G401.6 (cell line): ENCODE data around the gene GSTA3.
"Not testable (repeated sequence)": the region's sequence is repeated elsewhere in the genome, so short reads cannot be mapped to it uniquely, and the experiment has no call there.

Source experiments
- FAIRE-seq: peaks from 2 replicates; lab custom pipeline; 2012; peaks lifted over from hg19 to GRCh38; lab: Jason Lieb, UNC

Gene GSTA3

DNA sequence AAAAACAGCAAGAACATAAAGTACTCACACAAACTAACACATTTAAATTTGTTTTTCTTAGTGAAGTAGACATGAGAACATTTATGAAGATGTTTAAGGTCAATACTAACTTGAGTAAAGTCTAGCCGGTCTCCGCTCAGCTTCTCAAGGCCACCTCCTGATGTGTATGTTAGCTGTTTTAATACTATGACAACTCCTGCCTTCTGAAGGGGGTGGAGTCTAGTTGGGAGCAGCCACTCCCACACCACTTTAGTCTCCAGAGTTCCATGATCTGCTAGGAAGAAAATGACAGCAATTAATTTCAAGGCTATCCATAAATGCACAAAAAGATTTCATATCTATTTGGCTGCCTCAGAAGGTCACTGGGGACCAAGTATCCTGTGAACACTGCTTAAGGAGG lies at the start of gene GSTA3:
Gene GSTA3, minus strand, starts transcription at position 168 of the 400 bp plus-strand sequence. CDS start 3,864 bp downstream, outside the sequence.
- FAIRE-seq, result no peak

DNA sequence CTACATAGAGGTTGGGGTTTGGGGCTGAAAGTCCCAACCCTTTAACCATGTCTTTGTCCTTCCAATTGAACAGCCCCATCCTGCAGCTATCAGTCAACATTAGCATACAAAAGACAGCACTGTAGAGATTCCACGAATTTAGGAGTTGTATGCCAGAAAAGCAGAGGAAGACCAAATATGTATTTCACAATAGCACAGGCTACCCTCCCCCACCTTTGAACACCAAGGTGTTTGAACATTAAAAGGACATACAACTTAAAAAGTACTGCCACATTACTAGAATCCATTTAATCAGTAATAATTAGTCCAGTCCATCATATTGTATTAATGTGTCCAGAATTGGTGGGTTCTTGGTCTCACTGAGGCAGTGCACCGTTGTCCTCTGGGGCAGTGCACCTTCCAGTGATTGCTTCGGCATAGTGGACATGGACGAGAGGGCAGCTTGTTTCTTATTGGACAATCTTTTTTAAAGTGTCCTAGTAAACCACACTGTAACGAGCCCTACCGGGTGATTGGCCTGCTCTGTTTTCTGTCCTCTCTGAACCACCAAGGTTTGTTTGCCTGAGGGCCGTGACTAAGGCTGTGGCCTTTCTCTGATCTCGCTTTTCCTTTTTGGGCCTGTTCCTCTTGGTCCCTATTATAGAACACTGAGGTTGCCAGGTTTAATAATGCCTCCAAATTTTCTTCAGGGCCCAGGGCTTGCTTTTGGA lies 49.2 kb upstream of the GSTA3 start:
- FAIRE-seq, result no peak

DNA sequence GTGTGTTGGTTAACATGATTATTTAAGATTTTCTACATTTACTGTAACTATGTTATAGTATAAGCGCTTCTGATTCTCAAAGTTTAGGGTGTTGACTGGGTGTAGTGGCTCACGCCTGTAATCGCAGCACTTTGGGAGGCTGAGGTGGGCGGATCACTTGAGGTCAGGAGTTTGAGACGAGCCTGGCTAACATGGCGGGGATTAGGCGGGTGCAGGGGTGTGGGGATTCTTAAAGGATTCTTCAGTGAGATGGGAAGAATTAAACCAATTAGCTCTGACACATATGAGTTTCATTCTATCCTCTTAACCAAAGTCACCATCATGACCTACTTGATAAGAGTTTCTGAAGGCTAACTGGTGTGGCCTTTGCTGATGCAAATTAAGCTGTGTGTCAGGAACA lies 46.4 kb upstream of the GSTA3 start:
- no peak for FAIRE-seq

DNA sequence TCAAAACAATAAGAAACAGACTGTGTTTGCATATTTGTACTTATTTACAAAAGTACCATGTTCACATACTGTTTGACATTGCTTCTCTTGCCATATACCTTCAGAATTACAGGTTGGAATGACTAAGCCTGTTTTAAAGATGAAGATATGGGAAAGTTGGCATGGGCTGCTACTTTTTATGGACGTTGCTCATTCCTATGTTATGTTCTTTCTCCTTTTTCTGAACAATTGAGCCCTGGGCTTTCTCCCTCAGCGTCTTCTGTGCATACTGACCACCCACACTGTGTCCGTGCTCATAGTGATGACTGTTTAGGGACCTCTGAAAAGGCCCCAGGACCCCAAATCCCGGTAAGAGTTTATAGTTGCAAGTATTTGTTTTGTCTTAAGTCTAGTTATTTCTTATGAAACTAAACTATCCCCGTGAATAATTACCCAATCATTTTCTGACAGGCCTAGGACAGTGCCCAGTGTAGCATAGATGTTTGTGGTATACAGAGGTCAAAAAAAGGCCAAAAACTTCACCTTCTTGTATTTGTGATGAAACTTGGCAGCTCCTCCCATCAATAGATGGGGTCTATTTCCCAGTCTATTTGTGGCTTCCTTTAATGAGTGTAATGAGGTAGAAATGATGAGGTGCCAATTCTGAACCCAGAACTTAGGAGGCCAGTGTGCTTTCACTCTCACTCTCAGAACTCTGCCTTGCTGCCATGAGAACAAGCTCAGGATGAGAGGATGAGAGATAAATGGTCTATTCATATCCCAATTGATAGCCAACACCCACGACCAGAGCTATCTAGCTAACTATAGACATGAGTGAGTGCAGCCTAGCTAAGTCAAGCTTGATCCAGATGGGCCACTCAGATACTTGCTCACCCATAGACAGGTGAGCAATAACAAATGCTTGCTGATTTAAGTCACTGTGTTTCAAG lies 44.7 kb upstream of the GSTA3 start:
- no peak for FAIRE-seq

DNA sequence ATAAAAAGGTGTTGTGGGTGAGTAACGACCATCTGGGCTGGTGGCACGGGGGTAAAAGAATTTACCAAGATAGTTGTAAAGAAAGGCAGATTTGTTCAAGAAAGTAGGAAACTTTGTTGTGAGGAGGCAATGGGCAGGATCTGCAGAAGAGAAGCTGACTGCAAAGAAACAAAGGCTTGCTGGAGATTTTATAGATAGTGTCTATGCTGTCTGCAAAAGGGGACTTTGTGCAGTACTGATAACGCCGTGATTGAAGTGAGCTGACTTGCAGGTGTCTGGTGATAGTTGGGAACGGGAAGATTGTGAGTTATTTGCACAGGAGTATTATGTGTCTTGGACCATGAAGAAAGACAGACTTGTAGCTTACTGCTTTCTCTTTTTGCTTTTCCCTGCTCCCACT lies 36.8 kb upstream of the GSTA3 start:
- no peak for FAIRE-seq

DNA sequence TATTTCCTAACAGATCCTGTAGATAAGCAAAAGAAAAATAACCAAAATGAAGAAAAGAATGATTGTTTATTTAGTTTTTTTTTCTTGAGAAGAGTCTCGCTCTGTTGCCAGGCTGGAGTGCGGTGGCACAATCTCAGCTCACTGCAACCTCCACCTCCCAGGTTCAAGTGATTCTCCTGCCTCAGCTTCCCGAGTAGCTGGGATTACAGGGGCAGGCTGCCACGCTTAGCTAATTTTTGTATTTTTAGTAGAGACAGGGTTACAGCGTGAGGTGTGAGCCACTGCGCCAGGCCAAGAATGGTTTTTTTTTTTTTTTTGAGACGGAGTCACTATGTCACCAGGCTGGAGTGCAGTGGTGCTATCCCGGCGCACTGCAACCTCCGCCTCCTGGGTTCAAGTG lies 33.3 kb upstream of the GSTA3 start:
- FAIRE-seq, result not testable (repeated sequence)

DNA sequence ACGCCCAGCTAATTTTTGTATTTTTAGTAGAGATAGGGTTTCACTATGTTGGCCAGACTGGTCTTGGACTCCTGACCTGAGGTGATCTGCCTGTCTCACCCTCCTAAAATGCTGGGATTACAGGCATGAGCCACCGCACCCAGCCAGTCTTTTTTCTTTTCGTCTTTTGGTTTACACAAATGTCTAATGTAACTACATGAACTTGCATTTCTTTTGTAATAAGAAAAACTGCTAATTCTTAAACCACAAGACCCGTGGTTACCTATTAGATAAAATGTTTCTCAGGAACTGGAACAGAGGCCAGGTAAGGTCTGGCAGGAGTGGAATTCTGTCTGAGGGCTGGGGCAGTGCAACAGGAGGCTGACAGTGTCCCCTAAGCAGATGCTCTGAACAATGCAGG lies 32.7 kb upstream of the GSTA3 start:
- FAIRE-seq, result no peak

DNA sequence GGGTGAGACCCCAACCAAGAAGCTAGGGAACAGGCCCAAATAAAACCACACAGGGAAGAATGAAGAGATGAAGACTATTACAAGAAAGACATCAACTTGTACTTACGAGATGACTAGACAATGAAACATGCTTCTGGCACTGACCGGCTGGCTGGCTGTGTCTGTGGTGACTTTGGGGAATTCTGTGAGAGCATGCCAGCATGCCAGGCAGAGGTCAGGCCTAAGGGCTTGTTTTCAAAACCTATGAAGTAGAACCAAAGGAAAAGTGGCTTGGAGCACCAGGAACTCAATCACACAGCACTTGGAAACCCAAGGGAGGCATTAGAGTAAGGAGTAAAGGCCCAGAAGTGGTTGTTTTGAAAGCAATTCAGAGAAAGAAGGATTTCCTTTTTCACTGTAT lies 28.4 kb upstream of the GSTA3 start:
- no peak for FAIRE-seq

DNA sequence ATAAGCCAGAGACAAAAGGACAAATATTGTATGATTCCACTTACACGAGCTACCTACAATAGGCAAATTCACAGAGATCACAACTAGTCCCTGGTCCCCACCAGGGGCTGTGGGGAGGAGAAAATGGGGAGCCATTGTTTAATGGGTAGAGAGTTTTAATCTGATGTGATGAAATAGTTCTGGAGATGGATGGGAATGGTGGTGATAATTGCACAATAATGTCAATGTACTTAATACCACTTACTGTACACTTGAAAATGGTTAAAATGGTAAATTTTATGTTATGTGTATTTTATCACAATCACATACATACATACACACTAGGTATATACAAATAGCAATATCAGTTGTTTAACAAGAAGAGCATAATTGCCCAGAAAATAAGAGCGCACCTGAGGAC lies 24.3 kb upstream of the GSTA3 start:
- no peak for FAIRE-seq

DNA sequence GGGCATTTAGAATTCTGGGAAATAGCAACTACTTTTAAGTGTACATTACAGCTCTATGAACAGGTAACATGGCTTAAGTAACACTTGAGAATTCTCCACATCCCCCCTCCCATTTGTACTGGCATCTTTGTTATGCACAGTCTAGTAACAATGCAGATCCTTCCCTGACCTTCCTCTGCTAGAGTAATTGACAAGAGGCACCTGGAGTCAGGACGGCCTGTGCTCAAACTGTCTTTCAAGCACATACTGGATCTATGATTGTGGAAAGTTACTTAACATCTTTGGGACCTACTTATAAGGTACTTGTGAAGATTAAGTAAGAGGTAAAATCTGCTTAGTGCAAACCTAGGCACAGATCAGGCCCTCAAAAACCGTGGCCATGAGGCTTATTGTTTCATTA lies 21.9 kb upstream of the GSTA3 start:
- FAIRE-seq, result no peak

DNA sequence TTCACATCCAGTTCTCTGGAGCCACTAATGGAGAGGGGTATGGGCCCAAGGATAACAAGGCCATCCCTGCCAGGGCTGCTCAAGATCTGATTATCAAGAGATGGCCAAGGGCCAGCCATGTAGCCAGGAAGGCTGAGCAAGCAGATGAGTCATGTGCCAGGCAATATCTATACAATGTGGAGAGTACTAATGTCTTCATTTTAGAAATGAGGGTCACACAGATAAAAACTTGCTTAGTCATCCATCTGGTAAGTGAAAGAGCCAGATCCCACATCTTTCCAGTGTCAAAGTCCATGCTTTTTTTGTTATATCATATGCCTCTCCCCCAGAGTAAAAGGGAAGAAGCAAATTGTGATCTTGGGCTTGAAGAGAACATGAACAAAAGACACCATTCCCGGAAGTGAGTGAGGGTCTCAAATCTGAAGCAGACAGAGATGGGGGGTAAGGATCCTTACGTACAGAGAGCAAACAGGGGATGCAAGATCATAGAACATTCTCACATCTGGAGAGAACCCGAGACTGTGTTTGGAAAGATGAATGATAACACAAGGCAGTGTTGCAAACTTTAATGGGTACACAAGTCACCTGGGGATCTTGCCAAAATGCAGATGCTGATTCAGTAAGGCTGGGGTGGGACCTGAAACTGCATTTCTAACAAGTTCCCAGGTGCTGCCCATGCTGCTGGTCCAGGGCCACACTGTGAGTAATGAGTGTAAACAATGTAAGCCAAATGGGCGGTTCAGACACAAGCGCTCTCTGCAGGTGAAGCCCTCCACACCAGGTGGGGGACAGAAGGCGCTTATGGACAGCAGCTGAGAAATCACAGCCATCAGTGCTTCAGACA lies 20.0 kb upstream of the GSTA3 start:
- no peak for FAIRE-seq

DNA sequence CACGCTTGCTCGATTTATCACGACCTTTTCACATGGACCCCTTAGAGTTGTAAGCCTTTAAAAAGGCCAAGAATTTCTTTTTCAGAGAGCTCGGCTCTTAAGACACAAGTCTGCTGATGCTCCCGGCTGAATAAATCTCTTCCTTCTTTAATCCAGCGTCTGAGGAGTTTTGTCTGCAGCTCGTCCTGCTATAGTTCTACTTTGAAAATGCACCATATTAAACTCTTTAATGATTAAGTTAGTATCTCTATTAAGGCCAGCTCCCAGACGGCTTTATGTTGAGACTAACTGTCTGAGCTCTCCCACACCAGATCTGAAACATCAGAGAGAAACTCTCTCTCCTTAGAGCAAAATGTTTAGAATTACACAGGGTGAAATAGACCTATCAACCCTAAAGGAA lies 18.0 kb upstream of the GSTA3 start:
- FAIRE-seq, result no peak

DNA sequence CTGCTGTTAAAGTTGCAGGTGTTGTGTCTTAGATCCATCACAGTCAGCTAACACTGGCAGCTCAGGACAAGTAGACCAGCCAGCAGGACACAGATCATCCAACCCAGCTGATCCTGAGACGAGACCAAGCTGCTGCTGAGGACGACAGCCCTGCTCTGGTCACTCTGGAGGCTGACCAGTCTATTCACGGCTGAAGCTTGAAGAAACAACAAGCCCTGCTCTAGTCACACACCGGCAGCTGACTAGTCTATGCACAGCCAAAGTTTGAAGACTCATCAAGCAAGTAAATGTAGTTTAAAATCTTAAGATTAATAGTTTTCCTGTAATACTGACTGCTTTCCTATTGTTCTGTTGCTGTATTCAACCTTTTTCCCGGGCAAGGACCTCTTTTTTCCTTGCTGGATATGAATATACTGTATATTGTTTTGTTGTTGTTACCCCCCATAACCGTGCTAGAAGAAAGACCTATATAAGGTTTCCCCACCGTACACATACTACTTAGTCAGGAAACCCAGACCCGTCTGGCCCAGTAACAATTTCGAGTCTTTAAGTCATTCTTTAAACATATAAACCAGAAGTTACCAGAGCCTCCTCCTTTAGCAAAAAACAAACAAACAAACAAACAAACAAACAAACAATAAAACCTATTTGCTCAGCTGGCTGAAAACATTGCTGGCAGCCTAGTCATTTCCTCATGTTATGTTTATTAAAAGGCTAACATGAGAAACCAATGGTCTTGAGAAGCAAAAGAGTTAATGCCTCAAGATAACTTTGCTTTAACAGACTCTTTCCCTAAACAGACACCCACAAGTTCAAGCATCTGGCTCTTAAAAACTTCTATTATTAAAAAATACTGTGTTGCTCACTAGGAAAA lies 16.7 kb upstream of the GSTA3 start:
- FAIRE-seq, result no peak

DNA sequence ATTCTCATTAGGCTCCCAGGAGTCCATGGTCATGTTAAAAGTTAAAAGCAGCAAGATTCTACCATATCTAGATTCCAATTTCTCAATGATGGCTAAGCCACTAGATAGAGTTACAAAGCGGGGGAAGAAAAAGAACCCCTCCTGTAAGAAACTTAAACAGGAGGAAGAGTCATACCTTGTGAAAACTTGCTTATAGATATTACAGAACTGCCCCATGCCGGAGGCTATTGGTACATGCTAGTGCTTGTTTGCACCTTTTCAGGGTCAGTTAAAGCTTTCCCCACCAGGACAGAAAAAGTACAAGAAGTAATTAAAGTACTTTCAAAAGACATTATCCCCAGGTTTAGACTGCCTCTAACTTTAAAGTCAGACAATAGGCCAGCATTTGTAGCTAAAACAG lies 15.5 kb upstream of the GSTA3 start:
- FAIRE-seq, result no peak

DNA sequence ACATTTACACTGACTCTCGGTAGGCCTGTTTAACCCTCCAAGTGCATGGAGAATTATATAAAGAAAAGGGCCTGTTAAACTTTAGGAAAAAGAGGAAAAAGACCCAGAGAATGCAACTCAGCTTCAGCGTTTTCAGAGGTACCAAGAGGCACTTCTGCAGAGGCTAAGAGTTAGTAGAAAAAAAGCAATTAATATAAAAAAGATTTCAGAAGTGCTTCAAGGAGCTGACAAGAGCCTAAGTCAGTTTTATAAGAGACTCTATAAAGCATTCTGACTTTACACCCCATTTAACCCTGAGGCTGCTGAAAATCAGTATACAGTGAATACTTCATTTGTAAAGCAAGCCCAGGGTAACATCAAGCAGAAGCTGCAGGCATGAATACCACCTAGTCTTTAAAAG lies 14.2 kb upstream of the GSTA3 start:
- FAIRE-seq, result not testable (repeated sequence)

DNA sequence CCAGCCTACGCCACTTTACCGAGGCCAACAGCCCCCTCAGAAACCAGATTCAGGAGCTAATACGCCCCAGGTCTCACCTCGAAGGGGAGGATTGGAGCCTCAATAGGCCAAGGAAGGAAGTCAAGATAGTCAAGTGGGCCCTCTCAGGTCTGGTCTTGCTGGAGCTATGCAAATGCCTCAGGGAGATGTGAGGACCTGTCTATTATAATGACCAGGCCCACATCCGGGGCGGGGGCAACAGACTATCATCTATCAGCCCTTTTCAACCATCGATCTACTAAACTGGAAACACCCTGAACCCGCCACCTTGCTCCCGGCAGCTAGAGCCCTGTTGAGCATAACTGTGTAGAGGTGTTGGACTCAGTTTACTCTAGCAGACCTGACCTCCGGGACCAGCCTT lies 12.7 kb upstream of the GSTA3 start:
- FAIRE-seq, result no peak

DNA sequence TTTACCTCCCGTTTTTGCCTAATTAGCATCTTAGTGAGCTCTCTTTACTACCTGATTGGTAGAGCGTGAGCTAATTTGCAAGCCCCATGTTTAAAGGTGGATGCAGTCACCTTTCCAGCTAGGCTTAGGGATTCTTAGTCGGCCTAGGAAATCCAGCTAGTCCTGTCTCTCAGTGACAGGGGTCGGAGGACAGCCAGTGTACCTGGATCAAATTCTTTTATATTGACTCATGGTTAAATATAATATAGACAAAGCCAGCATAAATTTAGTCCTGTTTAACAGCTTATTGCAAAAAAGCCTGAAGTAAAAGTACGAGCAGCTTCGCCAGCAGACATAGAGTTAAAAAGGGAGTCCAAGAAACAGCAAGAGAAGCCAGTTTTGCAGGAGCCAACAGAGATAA lies 12.2 kb upstream of the GSTA3 start:
- FAIRE-seq, result no peak

DNA sequence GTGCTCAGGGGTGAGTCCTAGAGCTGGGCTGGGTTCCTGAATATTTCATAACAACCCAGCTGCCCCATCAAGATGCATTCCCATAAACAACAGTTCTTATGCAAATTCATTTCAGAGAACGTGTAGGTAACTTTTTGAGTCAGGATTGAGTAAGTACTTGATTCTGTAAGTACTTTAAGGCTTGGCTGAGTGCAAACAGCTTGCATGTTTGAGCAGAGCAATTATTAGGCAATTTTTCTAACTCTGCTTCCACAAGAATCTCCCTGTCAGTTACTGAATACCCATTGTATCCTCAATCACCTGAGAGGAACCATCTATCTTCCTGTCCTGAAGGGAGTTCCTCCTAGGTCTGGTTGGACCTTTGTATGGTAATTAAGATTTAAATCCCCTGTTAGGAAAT lies 10.0 kb upstream of the GSTA3 start:
- FAIRE-seq, result not testable (repeated sequence)

DNA sequence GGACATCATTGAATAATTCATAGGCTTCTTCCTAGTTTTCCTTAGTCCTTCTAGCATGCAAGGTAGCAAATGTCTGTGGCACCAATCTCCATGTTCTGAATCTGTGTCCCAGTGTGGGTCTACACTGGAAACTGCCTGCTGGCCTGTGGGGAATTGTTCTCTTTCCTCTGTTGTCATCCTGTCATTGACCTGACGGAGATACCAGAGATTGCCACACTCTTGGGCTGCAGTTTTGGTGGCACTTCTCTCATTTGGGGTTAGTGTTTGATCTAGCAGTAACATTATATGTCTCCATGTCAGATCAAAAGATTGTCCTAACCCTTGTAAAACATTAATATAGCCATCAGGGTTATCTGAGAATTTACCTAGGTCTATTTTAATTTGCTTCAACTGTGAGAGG lies 9.3 kb upstream of the GSTA3 start:
- not testable (repeated sequence) for FAIRE-seq

DNA sequence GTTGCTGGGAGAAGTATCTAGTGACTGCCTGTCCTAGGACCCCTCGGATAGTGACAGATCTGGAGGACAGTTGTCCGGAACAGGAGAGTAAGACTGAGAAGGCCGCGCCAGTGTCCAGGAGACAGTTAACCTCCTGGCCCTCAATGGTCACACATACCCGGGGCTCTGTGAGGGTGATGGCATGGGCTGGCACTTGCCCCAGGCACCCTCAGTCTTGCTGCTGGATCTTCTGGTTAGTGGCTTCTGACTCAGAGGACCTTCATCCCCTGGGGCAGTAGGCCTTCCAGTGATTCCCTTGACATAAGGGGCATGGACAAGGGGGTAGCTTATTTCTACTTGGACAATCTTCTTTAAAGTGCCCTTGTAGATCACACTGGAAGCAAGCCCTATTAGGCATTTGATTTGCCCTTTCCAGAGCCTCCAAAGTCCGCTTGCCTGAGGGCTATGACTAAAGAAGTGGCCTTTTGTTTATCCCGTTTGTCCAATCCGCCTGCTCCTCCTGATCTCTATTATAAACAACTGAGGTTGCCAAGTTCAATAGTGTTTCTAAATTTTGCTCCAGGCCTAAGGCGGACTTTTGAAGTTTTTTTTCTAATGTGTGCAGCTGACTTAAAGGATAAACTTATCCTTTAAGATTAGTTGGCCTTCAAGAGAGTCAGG lies 8.7 kb upstream of the GSTA3 start:
- FAIRE-seq, result not testable (repeated sequence)

DNA sequence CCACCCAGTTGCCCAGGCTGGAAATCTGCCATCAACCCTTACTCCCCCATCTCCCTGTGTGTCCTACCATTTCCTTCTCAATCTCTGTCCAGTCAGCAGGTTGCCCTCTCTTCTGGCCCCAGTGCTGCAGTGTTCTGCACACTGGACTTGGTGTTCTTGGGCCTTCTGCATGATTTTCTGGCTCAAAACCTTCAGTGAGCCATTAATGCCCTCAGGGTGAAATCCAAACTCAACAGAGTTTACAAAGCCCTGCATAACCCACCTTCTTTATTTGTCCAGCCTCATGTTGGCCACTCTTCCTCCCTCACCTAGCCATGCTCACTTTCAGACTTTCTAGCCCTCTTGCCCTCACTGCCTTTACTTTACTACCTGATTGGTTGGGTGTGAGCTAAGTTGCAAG lies 5.0 kb upstream of the GSTA3 start:
- FAIRE-seq, result no peak
